Brain microvascular endothelial cell (primary cell): ENCODE results near the gene FBXL19.

ENCODE experiments used
- DNase-seq: peaks from one replicate; pipeline ENCODE4 v3.0.0-alpha.2; 2020
- H3K27ac ChIP-seq: fragments of 250-450 bp; sonication (Bioruptor Pico); 2 replicates; pipeline ENCODE4 v1.5.1; 2020; ENCODE audit warnings: mild to moderate bottlenecking, moderate library complexity
- H3K27me3 ChIP-seq: fragments of 250-450 bp; sonication (Bioruptor Pico); replicated peaks from 2 replicates; pipeline ENCODE4 v1.5.1; 2020; ENCODE audit warnings: mild to moderate bottlenecking
- H3K36me3 ChIP-seq: fragments of 250-450 bp; sonication (Bioruptor Pico); replicated peaks from 2 replicates; pipeline ENCODE4 v1.5.1; 2020; ENCODE audit warnings: mild to moderate bottlenecking
- H3K4me3 ChIP-seq: 2 replicates; pipeline ENCODE4 v1.5.1; 2011; ENCODE audit warnings: low read depth, mild to moderate bottlenecking, control low read depth, low read length, moderate library complexity
- in situ Hi-C: cut with HindIII; loops from 2 replicates; pipeline ENCODE4 v1.10.0; 2017; ENCODE audit warnings: low sequenced_read_pairs, low pct_ligation_motif_present
- TF ChIP-seq, protein P1 (sequence below): IDR thresholded peaks from 2 replicates; pipeline ENCODE4 v1.5.1; 2011; ENCODE audit warnings: low read depth, mild to moderate bottlenecking, moderate library complexity, low read length, control low read depth, inconsistent platforms; ENCODE audit errors: missing control alignments

The FBXL19 gene

DNA sequence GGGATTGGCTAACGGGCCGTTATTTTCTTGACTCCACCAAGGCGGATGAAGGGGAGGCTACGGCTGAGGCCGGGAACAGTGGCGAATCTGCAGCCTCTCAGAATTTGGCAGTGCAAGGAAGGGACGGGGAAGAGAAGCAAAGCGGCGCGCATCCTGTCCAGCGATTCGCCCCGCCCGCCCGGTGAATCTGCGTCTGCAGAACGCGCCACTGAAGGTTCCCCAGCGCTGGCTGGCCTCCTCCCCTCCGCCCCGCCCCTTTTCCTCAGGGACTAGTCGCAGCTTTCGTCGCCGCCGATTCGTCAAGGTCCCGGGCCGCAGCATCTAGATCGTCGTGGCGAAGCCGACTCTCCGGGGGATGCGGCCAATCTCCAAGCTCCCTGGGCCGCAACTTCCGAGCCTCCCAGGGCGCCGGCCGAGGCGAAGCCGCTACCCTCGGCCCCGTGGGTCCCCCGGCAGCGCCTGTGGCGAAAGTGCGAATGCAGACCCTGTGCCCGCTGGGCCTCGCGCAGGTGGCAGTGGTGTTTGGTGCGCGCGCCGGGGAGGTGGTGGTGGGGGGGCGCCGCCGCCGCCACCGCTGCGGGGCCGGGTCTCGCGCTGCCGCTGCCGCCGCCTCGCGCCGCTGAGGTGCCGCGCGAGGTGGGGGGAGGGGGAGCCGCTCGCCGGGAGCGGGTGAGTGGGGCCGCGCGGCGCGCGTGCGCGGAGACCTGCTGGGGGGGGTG is 34.2 kb downstream of the FBXL19 start, which contains the start of gene SETD1A:
SETD1A (plus strand) TSS at position 299 of the 719 bp plus-strand sequence. CDS start 978 bp downstream, outside the sequence.
- Histone ChIP-seq H3K27me3 (no peaks in the 10 kb centered on the region), H3K4me3 (peak within 1 kb of the TSS; percentile 88), H3K36me3 (peaks cover 26% of the 10 kb centered on the region), H3K27ac (peak within 1 kb of the TSS; percentile 99)
- DNase-seq = peak; percentile 91
- in situ Hi-C loops = no loop called here
- TF ChIP-seq, protein P1, sequence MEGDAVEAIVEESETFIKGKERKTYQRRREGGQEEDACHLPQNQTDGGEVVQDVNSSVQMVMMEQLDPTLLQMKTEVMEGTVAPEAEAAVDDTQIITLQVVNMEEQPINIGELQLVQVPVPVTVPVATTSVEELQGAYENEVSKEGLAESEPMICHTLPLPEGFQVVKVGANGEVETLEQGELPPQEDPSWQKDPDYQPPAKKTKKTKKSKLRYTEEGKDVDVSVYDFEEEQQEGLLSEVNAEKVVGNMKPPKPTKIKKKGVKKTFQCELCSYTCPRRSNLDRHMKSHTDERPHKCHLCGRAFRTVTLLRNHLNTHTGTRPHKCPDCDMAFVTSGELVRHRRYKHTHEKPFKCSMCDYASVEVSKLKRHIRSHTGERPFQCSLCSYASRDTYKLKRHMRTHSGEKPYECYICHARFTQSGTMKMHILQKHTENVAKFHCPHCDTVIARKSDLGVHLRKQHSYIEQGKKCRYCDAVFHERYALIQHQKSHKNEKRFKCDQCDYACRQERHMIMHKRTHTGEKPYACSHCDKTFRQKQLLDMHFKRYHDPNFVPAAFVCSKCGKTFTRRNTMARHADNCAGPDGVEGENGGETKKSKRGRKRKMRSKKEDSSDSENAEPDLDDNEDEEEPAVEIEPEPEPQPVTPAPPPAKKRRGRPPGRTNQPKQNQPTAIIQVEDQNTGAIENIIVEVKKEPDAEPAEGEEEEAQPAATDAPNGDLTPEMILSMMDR = no peak

DNA sequence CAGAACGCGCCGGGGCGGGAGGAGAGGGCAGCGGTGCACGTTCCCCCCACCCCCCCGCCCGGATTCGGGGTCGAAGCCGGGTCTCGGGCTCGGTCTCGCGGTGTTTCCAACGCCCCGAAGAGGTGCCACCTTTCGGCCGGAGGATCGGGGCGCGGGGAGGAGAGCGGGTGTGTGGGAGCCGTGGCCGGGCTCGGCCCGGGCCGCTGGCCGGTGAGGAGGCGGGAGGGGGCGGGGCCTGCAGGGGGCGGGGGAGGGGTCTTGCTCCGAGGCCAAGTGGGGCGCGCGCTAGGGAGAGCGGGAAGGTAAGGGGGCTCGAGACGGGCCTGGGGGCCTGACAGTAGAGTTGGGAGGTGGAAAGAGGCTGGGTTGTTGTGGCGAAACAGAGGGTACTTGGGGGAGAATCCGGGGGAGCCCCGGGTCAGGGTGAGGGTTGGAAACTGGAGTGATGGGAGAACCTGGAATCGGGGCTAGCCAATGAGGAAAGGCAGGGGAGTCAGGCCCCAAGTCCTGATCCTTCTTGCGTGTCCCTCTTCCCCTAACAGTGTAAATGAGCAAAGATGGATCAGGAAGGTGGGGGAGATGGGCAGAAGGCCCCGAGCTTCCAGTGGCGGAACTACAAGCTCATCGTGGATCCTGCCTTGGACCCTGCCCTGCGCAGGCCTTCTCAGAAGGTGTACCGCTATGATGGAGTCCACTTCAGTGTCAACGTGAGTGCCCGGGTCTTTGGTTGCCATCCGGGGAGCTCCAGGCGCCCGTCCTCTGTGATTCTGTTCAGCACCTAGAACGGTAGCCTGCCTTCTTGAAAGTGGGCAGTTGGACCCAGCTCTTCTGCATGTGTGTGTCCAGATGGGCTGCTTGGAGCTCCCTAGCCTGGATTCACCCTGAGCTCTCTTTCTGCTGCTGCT is 35.1 kb downstream of the FBXL19 start:
- H3K27me3 ChIP-seq = no peaks in the 10 kb centered on the region
- H3K27ac ChIP-seq = peak overlapping the region; percentile 99
- in situ Hi-C loops = no loop called here
- peak overlapping the region; percentile 88 for H3K4me3 ChIP-seq
- TF ChIP-seq, protein P1 = no peak
- no peak for DNase-seq
- H3K36me3 ChIP-seq = peaks cover 34% of the 10 kb centered on the region

DNA sequence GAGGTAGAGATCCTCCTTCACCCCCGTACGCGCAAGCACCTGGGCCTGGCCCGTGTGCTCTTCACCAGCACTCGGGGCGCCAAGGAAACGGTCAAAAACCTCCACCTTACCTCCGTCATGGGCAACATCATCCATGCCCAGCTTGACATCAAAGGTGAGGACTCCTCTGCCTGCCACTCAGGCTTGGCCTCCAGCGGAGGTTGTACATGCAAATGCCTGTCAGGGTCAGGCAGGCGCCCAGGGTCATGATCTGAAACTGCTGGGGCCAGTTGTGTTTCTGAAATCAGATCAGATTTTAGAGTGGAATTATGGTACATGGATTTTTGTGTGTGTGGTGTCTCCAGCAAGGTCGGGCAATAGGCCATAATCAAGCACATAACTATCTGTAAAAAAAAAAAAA is 38.0 kb downstream of the FBXL19 start:
- H3K27ac ChIP-seq = no peak overlapping the region
- peaks cover 53% of the 10 kb centered on the region for H3K36me3 ChIP-seq
- no peak overlapping the region for H3K4me3 ChIP-seq
- no peak for DNase-seq
- H3K27me3 ChIP-seq = no peaks in the 10 kb centered on the region
- TF ChIP-seq, protein P1 = no peak
- in situ Hi-C loops = no loop called here

DNA sequence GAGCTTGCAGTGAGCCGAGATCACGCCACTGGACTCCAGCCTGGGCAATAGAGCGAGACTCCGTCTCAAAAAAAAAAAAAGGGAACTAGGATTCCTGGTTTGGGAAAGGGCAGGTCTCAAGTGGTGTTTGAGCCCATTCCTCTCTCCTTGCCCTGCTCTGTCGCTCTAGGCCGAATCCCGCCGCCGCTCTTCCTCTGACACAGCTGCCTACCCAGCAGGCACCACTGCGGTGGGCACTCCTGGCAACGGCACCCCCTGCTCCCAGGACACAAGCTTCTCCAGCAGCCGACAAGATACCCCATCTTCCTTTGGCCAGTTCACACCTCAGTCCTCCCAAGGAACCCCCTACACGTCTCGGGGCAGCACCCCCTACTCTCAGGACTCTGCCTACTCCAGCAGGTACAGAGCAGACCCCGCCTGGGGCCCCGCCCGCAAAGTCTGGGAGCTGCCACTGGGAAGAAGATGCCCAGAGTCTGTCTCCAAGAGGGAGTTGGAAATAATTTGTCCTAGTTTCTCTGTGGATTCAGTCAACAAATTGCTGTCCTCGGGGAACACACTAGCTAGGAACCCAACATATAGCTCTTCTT is 40.6 kb downstream of the FBXL19 start:
- no peak for DNase-seq
- no peaks in the 10 kb centered on the region for H3K27me3 ChIP-seq
- no peak overlapping the region for H3K4me3 ChIP-seq
- H3K36me3 ChIP-seq = peaks cover 63% of the 10 kb centered on the region
- H3K27ac ChIP-seq = no peak overlapping the region
- in situ Hi-C loops = no loop called here
- TF ChIP-seq, protein P1 = no peak

DNA sequence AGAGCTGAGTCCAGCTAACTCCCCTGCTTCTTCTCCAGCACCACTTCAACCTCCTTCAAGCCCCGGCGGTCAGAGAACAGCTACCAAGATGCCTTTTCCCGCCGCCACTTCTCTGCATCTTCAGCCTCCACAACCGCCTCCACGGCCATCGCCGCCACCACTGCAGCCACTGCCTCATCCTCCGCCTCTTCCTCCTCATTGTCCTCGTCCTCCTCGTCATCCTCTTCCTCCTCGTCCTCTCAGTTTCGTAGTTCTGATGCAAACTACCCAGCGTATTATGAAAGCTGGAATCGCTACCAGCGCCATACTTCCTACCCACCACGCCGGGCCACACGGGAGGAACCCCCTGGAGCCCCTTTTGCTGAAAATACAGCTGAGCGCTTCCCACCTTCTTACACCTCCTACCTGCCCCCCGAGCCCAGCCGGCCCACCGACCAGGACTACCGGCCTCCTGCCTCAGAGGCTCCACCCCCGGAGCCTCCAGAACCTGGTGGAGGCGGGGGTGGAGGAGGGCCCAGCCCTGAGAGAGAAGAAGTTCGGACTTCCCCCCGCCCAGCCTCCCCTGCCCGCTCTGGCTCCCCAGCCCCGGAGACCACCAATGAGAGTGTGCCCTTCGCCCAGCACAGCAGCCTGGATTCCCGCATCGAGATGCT is 41.3 kb downstream of the FBXL19 start:
- in situ Hi-C loops = no loop called here
- peaks cover 65% of the 10 kb centered on the region for H3K36me3 ChIP-seq
- no peak for DNase-seq
- no peak overlapping the region for H3K4me3 ChIP-seq
- no peaks in the 10 kb centered on the region for H3K27me3 ChIP-seq
- no peak overlapping the region for H3K27ac ChIP-seq
- TF ChIP-seq, protein P1 = no peak
